Activated T-helper 1 cell treated with anti-CD3 and anti-CD28 coated beads, Interleukin-12 subunit alpha, Interleukin-12 subunit beta, Interleukin-2, Interleukin-4 antibody, amounts not matched to agents 30 ng/mL and 10 ng/mL and 1 ng/mL, durations not matched to agents 14 hours and 24 hours and 36 hours (primary cell): ENCODE measurements around the gene KRTAP10-1. TPM values are rescaled to one million over a fixed set of nuclear protein-coding genes. Genes with fewer than 3 reads are reported as not detected.

Source experiments
- DNase-seq: peaks from one replicate; pipeline ENCODE4 v3.0.0; 2021; ENCODE audit warnings: low spot score
- H3K27ac Mint-ChIP-seq: one replicate; pipeline ENCODE4 v1.8.0; 2021; ENCODE audit warnings: mild to moderate bottlenecking, mixed read lengths
- H3K27me3 Mint-ChIP-seq: one replicate; pipeline ENCODE4 v1.8.0; 2022; ENCODE audit warnings: mild to moderate bottlenecking, moderate library complexity, mixed read lengths; ENCODE audit not compliant: insufficient read depth
- H3K36me3 Mint-ChIP-seq: one replicate; pipeline ENCODE4 v1.8.0; 2021; ENCODE audit warnings: low read depth, mixed read lengths
- H3K4me1 Mint-ChIP-seq: one replicate; pipeline ENCODE4 v1.8.0; 2021; ENCODE audit warnings: low read depth, mixed read lengths
- H3K4me3 Mint-ChIP-seq: one replicate; pipeline ENCODE4 v1.8.0; 2021; ENCODE audit warnings: mild to moderate bottlenecking, moderate library complexity, mixed read lengths
- H3K9me3 Mint-ChIP-seq: one replicate; pipeline ENCODE4 v1.8.0; 2021; ENCODE audit warnings: mixed read lengths
- intact Hi-C: fragments of 100-400 bp; cut with micrococcal nuclease; formaldehyde crosslinking; loops from one replicate; pipeline ENCODE4 v1.15.1; 2024
- total RNA-seq: library from RNA; stranded (reverse); gene quantifications from 2 replicates; pipeline ENCODE4 v1.2.3, GENCODE V29; 2022

Gene KRTAP10-1
- total RNA-seq, 1 donor from 2014 or later = not detected

DNA sequence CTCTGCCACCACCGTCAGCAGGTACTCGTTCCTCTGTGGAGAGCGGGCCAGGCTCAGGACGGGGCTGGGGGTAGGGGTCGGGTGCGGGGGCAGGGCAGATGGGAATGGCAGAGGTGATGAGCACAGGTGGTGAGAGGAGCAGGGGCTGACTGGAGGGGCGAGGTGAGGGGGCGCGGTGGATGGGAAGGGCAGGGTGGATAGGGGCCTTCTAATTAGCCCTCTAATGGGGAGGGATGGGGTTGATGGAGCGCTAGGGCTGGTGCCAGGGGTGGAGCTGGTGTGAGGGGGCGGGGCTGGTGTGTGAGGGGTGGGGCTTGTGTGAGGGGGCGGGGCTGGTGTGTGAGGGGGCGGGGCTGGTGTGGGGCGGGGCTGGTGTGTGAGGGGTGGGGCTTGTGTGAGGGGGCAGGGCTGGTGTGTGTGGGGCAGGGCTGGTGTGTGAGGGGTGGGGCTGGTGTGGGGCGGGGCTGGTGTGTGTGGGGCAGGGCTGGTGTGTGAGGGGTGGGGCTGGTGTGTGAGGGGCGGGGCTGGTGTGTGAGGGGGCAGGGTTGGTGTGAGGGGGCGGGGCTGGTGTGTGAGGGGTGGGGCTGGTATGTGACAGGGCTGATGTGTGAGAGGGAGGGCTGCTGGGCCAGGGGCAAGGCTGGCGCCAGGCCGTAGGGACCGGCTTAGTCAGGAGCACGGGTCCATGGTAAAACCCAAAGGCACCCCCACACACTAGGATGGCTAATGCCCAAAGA is 5.9 kb downstream of the KRTAP10-1 start:
- no peaks in the 10 kb centered on the region for H3K36me3 Mint-ChIP-seq
- H3K4me1 Mint-ChIP-seq = no peaks in the 10 kb centered on the region
- intact Hi-C loops = no loop called here
- H3K27me3 Mint-ChIP-seq = no peaks in the 10 kb centered on the region
- no peaks in the 10 kb centered on the region for H3K9me3 Mint-ChIP-seq
- H3K4me3 Mint-ChIP-seq = no peak overlapping the region
- no peak for DNase-seq
- no peak overlapping the region for H3K27ac Mint-ChIP-seq

DNA sequence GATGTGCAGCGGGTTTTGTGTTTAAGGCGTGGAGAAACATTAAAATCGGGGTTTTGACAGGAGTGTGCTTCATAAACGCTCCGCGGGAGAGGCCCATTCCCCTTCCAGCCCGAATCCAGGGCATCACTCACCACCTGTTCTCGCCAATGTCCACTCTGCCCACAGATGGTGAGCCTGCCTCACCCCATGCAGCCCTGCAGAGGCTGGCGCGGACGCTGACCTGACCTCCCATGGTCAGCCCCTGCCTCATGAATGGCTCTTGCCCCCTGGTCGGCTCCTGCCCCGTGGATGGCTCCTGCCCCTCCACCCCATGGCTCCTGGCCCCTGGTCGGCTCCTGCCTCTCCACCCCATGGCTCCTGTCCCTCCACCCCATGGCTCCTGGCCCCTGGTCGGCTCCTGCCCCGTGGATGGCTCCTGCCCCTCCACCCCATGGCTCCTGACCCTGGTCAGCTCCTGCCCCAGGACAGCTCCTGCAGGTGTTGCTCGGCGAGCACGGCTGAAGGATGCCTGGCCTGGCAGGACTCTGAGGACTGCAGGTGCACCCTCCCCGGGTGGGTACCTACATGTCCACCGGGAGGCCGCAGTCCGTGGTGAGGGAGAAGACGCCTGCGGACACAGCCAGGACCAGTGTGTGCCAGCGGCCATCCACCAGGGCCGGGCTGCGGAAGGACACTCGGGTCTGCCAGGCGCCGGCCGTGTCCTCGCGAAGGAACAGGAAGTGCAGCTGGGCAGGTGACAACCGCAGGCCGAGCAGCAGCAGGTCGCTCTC is 6.7 kb downstream of the KRTAP10-1 start:
- Mint-ChIP-seq H3K36me3 (no peaks in the 10 kb centered on the region), H3K4me1 (no peaks in the 10 kb centered on the region), H3K4me3 (no peak overlapping the region), H3K27me3 (no peaks in the 10 kb centered on the region), H3K9me3 (no peaks in the 10 kb centered on the region), H3K27ac (no peak overlapping the region)
- DNase-seq = no peak
- intact Hi-C loops = no loop called here

DNA sequence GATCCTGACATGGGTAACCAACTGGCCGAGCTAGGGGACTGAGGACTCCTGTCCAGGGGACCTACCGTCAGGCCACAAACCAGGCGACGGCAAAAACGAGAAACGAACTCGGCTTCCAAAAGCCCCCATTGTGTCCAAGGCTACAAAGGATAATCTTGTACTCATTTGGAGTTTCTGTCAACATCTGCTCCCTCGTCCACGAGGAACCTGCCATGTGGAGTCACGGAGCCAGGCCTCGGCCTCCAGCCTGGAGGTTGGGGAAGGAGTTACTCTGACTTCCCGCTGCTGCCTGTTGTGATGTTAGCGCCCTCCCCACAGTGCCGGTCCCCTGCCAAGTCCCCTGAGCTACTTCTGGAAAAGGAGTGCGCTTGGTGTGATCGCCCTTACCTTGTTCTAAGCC is 7.3 kb downstream of the KRTAP10-1 start:
- Mint-ChIP-seq H3K36me3 (no peaks in the 10 kb centered on the region), H3K4me3 (no peak overlapping the region), H3K9me3 (no peaks in the 10 kb centered on the region), H3K4me1 (no peaks in the 10 kb centered on the region), H3K27me3 (no peaks in the 10 kb centered on the region), H3K27ac (no peak overlapping the region)
- intact Hi-C loops = no loop called here
- DNase-seq = no peak

DNA sequence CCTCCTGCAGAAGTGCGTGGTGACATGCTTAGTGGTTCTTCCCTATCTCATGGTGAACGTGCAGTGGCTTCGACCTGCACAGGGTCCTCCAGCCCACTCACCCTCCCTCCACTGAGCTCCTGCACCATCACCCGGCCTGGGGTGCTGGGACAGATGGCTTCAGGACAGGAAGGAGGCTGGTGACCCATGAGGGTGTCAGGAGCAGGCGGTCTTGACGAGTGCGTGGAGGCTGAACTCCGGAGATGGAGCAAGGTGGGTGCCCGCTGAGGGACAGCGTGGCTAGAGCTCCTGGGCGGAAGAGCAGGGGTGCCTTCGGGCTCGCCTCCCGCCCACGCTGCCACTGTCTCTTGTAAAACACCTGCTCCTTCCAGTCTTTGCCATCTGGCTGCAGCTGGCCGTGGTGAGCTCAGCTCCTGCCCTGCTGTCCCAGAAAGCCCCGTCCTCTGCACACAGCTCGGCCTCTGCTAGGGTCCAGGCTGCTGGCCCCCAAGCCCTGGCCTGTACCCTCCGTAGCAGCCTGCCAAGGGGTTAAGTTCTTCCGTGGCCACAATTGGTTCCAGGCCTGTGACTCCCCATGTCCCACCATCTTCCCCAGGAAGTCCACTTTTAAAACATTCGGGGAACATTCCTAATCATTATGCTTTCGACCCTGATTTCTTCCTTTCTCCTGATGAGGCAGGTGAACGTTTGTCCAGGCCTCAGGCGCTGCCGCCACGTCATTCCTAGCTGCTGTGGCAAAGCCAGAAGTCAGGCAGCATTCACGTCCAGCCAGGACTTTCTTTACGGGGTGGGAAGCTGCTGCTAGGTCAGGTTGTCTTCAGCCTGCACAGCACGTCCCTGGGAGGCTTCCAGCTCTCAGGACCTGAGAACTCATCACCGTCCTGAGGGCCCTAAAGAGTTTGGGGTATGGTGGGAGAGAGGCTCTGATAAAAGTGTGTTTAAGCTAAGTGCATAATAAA is 8.1 kb downstream of the KRTAP10-1 start:
- intact Hi-C loops = no loop called here
- Mint-ChIP-seq H3K36me3 (no peaks in the 10 kb centered on the region), H3K27ac (no peak overlapping the region), H3K4me1 (no peaks in the 10 kb centered on the region), H3K9me3 (no peaks in the 10 kb centered on the region), H3K27me3 (no peaks in the 10 kb centered on the region), H3K4me3 (no peak overlapping the region)
- DNase-seq = no peak

DNA sequence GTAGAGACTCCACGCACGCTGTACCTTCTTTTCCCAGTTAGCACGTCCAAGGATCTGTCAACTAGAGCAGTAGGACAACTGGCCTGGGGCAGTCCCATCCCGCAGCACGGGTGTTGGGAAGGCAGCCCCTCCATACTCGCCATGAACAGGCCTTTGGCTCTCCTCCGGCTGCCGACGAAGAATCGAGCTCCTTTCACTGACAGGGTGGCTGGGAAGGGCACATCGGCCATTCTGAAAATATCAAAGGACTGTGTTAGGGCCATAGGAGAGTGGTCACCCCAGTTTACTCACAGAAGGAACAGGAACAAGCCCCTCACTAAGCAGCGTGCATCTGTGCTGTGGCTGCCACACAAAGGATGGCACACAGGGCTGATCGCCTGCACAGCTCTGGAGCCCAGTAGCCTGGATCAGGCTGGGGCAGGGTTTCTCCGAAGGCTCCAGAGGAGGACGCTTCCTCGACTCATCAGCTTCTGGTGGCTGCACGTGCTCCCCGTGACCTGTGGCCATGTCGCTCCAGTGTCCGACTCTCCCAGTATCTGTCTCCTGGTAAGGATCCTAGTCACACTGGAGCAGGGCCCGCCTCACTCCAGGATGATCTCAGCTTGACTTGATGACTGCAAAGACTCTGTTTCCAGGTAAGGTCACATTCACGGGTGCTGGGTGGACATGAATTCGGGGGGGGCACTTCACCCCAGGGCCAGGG is 8.9 kb downstream of the KRTAP10-1 start:
- intact Hi-C loops = no loop called here
- no peak overlapping the region for H3K4me3 Mint-ChIP-seq
- H3K9me3 Mint-ChIP-seq = no peaks in the 10 kb centered on the region
- H3K27me3 Mint-ChIP-seq = no peaks in the 10 kb centered on the region
- no peak overlapping the region for H3K27ac Mint-ChIP-seq
- H3K36me3 Mint-ChIP-seq = no peaks in the 10 kb centered on the region
- DNase-seq = no peak
- no peaks in the 10 kb centered on the region for H3K4me1 Mint-ChIP-seq

DNA sequence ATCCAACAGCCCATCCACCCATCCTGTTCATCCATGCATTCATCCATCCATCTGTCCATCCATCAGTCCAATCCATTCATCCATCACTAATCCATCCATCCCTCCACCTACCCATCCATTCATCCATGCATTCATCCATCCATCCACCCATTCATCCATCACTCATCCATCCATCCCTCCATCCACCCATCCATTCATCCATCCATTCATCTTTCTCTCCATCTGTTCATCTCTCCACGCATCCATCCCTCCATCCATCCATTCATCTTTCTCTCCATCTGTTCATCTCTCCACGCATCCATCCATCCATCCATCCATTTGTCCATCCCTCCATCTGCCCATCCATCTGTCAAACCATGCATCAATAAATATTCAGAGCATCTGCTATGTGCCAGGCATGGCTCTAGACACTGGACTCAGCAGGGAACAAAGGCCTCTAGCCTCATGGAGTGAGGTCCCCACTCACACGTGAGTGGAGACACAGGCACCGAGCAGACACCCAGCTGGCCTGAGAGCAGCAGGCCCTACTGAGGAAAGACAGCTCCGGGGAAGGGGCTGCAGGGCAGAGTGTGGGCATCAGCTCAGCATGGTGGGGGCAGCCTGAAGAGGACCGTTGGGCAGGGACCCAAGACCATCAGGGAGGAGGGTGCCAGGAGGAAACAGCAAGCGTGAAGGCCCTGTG is 9.6 kb downstream of the KRTAP10-1 start:
- intact Hi-C loops = no loop called here
- DNase-seq = no peak
- H3K36me3 Mint-ChIP-seq = no peaks in the 10 kb centered on the region
- H3K4me1 Mint-ChIP-seq = no peaks in the 10 kb centered on the region
- H3K4me3 Mint-ChIP-seq = no peak overlapping the region
- H3K9me3 Mint-ChIP-seq = no peaks in the 10 kb centered on the region
- no peak overlapping the region for H3K27ac Mint-ChIP-seq
- no peaks in the 10 kb centered on the region for H3K27me3 Mint-ChIP-seq

DNA sequence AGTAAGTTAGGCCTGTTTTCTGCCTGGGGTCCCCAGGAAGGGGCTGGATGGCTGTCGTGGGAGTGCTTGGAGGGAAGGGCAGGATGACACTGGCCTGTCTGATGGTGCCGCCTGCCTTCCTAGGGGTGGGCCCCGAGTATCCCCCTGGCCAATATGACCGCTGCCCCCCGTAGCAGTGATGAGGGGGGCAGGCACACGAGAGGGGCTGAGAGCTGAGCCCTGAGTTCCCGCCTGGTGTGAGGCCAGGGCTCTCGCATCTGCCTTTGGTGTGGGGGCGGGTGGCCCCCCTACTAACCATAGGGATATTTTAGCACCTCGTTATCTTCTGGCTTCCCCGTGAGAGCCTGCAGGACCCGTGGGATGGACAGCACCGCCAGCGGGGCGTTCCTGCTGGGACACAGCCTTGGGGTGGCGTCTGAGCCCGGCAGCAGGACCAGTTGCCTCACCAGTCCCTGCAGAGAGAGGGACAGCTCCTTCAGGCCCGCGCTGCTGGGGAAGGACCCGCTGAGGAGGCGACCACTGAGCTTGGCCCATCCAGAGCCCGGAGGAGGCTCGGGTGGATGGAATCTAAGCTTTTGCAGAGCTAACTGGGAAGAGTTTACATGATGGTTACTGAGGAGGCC is 10.4 kb downstream of the KRTAP10-1 start:
- intact Hi-C loops = no loop called here
- H3K4me3 Mint-ChIP-seq = no peak overlapping the region
- DNase-seq = no peak
- H3K36me3 Mint-ChIP-seq = no peaks in the 10 kb centered on the region
- no peak overlapping the region for H3K27ac Mint-ChIP-seq
- H3K27me3 Mint-ChIP-seq = no peaks in the 10 kb centered on the region
- H3K4me1 Mint-ChIP-seq = no peaks in the 10 kb centered on the region
- no peaks in the 10 kb centered on the region for H3K9me3 Mint-ChIP-seq

DNA sequence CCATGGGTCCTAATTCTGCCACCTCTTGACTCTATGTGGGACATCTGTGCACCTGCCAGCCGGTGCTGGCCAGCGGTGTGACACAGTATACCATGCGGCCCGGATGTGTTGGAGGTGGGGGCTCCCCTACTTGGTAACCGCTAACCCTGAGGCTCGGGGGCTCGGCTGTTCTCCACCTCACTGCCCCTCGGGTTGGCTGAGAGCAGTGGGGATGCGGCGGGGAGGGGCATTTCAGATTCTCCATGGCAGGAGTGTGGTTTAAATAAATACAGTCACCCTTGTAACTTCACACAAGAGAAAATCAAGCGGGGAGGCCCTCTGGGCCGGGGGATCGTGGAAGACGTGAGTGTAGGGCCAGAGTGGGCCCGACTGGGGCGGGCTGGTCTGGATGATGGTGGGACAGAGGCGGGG is 11.0 kb downstream of the KRTAP10-1 start:
- Mint-ChIP-seq H3K9me3 (no peaks in the 10 kb centered on the region), H3K27ac (no peak overlapping the region), H3K4me3 (no peak overlapping the region), H3K36me3 (no peaks in the 10 kb centered on the region), H3K27me3 (no peaks in the 10 kb centered on the region), H3K4me1 (no peaks in the 10 kb centered on the region)
- intact Hi-C loops = no loop called here
- DNase-seq = no peak

DNA sequence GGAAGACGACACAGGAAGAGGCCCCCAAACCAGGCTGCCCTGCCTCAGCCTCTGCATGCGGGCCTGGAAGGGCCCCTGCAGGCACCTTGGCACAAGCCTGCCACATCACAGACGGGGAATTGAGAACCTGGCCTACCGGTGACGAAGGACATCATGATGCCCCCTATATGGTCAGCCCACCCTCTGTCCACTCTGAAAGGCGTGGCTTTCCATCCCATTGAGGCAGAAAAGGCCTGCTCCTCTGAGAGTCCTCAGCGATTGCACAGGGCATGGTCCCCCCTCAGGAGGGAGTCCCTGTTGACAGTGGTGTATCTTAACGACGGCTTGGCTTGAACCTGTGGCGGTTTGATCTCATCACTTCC is 11.4 kb downstream of the KRTAP10-1 start:
- no peaks in the 10 kb centered on the region for H3K9me3 Mint-ChIP-seq
- intact Hi-C loops = no loop called here
- H3K27me3 Mint-ChIP-seq = no peaks in the 10 kb centered on the region
- no peaks in the 10 kb centered on the region for H3K4me1 Mint-ChIP-seq
- H3K4me3 Mint-ChIP-seq = no peak overlapping the region
- H3K36me3 Mint-ChIP-seq = no peaks in the 10 kb centered on the region
- no peak for DNase-seq
- H3K27ac Mint-ChIP-seq = no peak overlapping the region

DNA sequence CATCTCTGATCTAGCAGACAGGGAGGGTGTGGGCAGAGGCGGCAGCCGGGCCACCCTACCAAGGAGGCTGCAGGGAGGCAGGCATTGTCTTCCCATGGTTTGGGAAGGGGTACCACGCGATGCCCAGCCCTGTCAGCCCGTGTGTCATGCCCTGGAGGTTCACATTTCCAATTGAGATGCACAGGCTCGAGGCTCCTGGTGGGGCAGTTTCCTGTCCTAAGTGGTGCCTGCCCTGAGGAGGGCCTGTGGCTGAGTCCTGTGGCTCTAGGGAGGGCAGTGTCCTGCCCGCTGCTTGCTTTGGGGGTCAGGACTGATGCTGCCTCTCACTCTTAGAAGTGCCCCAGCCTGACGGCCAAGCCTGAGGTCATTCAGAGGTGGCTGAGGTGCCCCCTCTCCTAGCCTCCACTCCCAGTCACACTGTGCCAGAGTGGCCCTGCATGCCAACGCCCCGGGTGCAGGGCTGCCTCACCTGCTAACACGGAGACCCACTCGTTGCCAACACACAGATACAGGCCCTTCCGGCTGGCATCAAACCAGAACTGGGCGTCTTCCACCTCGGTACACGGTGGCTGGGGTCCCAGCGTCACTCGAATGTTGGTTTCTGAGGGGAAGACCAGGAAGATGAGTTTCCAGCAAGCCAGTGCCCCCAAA is 11.9 kb downstream of the KRTAP10-1 start:
- H3K36me3 Mint-ChIP-seq = no peaks in the 10 kb centered on the region
- no peak overlapping the region for H3K27ac Mint-ChIP-seq
- no peaks in the 10 kb centered on the region for H3K27me3 Mint-ChIP-seq
- H3K4me3 Mint-ChIP-seq = no peak overlapping the region
- intact Hi-C loops = no loop called here
- DNase-seq = no peak
- H3K4me1 Mint-ChIP-seq = no peaks in the 10 kb centered on the region
- no peaks in the 10 kb centered on the region for H3K9me3 Mint-ChIP-seq

DNA sequence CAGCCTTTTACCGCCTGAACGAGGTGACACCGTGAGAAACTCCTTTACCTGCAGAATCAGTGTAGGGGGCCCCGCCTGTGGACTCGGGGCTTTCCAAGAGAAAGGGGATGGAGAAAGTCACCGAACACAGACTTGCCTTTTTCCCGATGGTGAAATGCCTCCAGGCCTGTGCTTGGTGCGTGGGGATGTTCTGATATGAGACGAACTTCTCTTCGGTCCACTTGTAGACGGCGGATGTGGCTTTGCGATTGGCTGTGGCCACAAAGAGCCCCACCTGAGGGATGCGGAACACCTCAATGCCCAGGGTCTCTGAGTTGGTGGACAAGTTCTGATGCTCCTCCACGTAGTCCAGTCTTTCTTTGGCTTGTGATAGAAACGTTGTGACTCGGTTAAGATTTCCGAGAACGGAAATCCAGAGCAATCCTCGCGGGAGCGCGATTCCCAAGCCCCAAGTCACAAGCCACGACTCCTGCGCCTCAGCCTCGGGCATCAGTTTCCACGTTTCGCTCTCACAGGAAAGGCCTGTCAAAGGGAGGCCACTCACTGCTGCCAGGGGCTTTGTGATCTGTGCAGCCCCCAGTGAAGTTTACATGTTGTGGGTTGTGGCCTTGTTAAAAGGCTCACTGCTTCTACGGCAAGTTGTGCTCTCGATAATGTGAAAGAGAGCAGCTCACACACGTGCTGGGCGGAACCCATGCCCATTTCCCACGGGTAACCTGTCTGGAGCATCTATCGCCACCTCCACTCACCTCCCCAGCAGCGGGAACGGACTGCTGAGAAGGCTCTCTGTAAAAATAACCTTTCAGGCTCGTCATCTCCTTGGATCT is 12.6 kb downstream of the KRTAP10-1 start:
- intact Hi-C loops = no loop called here
- no peaks in the 10 kb centered on the region for H3K9me3 Mint-ChIP-seq
- H3K4me1 Mint-ChIP-seq = no peaks in the 10 kb centered on the region
- H3K4me3 Mint-ChIP-seq = no peak overlapping the region
- no peak for DNase-seq
- H3K27ac Mint-ChIP-seq = no peak overlapping the region
- H3K27me3 Mint-ChIP-seq = no peaks in the 10 kb centered on the region
- no peaks in the 10 kb centered on the region for H3K36me3 Mint-ChIP-seq
